Measurements from ENCODE around the gene OTULIN. TPM values are rescaled to one million over a fixed set of nuclear protein-coding genes. Genes with fewer than 3 reads are reported as not detected.

The OTULIN gene
- total and polyA plus RNA-seq, 2 experiments from 2014 or later = 24.3 to 43.9 TPM

DNA sequence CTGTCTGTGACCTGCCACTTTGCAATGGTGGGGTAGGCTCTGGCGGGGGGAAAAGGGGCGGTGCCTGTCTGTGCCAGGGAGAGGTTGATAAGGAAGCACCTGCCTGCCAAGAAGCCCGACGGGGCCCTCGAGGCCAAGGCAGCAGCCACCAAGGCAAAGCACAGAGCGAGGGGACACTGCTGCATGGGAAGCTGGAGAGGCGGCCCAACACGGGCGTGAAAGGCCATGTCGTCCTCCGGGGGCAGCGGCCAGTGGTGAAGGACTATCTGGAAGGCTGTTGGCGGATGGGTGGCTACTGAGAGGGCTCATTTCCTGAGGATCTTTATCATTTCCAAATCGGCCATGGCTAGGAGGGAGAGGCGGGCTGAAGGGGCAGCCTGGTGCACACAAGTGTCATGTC, 66.4 kb downstream of the OTULIN start:
- Mint-ChIP-seq H3K4me3 (no peak overlapping the region), H3K27ac (no peak overlapping the region), H3K9me3 (no peaks in the 10 kb centered on the region), H3K27me3 (ENCODE audit: insufficient read depth, low read depth, poor library complexity) (peaks cover 16% of the 10 kb centered on the region), H3K36me3 (ENCODE audit: low read depth) (no peaks in the 10 kb centered on the region), H3K4me1 (peaks cover 35% of the 10 kb centered on the region)
- H3K27ac ChIP-seq (ENCODE audit: low read depth) = no peak overlapping the region
- no peak overlapping the region for H3K4me3 ChIP-seq
- no peak overlapping the region for H2AFZ ChIP-seq
- H3K27me3 ChIP-seq (ENCODE audit: insufficient read depth) = no peaks in the 10 kb centered on the region
- no peaks in the 10 kb centered on the region for H3K36me3 ChIP-seq (ENCODE audit: insufficient read depth)
- H4K20me1 ChIP-seq (replicated peaks; ENCODE audit: insufficient read depth) = no peaks in the 10 kb centered on the region
- DNase-seq (ENCODE audit: low spot score) (no peak), ATAC-seq (no peak)
- no peaks in the 10 kb centered on the region for H3F3A ChIP-seq (replicated peaks; ENCODE audit: low read depth)
- no peak overlapping the region for H3K4me2 ChIP-seq
- H3K79me2 ChIP-seq (replicated peaks; ENCODE audit: insufficient read depth) = no peaks in the 10 kb centered on the region
- peaks cover 18% of the 10 kb centered on the region for H3K4me1 ChIP-seq (ENCODE audit: insufficient read depth)
- no peaks in the 10 kb centered on the region for H3K9me2 ChIP-seq (ENCODE audit: insufficient read depth)
- TF ChIP-seq NANOG (IDR thresholded peaks at IDR 0.05; ENCODE audit: borderline replicate concordance) (no peak), JUNB (IDR thresholded peaks at IDR 0.05; ENCODE audit: unreplicated experiment) (no peak)

DNA sequence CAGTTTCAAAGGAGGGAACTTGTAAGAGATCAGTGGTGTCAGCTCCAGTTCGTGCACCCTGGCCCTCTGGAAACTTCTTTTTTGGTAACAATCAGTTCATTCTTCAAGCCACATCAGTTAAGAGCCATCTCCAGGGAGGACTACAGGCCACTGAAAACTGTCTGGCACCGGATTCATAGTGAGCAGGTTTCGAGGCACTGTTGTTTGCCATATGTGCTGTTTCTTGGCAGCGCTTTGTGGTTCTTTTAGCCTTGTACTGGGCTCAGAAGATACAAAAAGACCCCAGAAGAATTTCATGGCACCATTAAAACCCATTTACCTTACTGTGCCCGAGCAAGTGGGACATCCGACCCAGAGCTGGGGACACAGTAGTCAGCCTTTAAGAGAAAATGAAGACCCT, 68.5 kb downstream of the OTULIN start:
- no peaks in the 10 kb centered on the region for H3F3A ChIP-seq (replicated peaks; ENCODE audit: low read depth)
- no peak overlapping the region for H3K4me2 ChIP-seq
- Mint-ChIP-seq H3K27me3 (ENCODE audit: insufficient read depth, low read depth, poor library complexity) (peaks cover 12% of the 10 kb centered on the region), H3K36me3 (ENCODE audit: low read depth) (no peaks in the 10 kb centered on the region), H3K4me3 (no peak overlapping the region), H3K9me3 (no peaks in the 10 kb centered on the region), H3K4me1 (peaks cover 20% of the 10 kb centered on the region), H3K27ac (no peak overlapping the region)
- H3K4me3 ChIP-seq = no peak overlapping the region
- no peaks in the 10 kb centered on the region for H3K9me2 ChIP-seq (ENCODE audit: insufficient read depth)
- no peak for DNase-seq (ENCODE audit: low spot score)
- no peaks in the 10 kb centered on the region for H3K36me3 ChIP-seq (ENCODE audit: insufficient read depth)
- H4K20me1 ChIP-seq (replicated peaks; ENCODE audit: insufficient read depth) = no peaks in the 10 kb centered on the region
- no peak overlapping the region for H2AFZ ChIP-seq
- H3K27me3 ChIP-seq (ENCODE audit: insufficient read depth) = no peaks in the 10 kb centered on the region
- ATAC-seq = no peak
- H3K4me1 ChIP-seq (ENCODE audit: insufficient read depth) = peaks cover 10% of the 10 kb centered on the region
- H3K27ac ChIP-seq (ENCODE audit: low read depth) = no peak overlapping the region
- H3K79me2 ChIP-seq (replicated peaks; ENCODE audit: insufficient read depth) = no peaks in the 10 kb centered on the region
- TF ChIP-seq, protein P1, sequence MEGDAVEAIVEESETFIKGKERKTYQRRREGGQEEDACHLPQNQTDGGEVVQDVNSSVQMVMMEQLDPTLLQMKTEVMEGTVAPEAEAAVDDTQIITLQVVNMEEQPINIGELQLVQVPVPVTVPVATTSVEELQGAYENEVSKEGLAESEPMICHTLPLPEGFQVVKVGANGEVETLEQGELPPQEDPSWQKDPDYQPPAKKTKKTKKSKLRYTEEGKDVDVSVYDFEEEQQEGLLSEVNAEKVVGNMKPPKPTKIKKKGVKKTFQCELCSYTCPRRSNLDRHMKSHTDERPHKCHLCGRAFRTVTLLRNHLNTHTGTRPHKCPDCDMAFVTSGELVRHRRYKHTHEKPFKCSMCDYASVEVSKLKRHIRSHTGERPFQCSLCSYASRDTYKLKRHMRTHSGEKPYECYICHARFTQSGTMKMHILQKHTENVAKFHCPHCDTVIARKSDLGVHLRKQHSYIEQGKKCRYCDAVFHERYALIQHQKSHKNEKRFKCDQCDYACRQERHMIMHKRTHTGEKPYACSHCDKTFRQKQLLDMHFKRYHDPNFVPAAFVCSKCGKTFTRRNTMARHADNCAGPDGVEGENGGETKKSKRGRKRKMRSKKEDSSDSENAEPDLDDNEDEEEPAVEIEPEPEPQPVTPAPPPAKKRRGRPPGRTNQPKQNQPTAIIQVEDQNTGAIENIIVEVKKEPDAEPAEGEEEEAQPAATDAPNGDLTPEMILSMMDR (conservative IDR thresholded peaks at IDR 0.05; ENCODE audit: low read depth in 2 of 2) = no peak
- TF ChIP-seq, protein P2, sequence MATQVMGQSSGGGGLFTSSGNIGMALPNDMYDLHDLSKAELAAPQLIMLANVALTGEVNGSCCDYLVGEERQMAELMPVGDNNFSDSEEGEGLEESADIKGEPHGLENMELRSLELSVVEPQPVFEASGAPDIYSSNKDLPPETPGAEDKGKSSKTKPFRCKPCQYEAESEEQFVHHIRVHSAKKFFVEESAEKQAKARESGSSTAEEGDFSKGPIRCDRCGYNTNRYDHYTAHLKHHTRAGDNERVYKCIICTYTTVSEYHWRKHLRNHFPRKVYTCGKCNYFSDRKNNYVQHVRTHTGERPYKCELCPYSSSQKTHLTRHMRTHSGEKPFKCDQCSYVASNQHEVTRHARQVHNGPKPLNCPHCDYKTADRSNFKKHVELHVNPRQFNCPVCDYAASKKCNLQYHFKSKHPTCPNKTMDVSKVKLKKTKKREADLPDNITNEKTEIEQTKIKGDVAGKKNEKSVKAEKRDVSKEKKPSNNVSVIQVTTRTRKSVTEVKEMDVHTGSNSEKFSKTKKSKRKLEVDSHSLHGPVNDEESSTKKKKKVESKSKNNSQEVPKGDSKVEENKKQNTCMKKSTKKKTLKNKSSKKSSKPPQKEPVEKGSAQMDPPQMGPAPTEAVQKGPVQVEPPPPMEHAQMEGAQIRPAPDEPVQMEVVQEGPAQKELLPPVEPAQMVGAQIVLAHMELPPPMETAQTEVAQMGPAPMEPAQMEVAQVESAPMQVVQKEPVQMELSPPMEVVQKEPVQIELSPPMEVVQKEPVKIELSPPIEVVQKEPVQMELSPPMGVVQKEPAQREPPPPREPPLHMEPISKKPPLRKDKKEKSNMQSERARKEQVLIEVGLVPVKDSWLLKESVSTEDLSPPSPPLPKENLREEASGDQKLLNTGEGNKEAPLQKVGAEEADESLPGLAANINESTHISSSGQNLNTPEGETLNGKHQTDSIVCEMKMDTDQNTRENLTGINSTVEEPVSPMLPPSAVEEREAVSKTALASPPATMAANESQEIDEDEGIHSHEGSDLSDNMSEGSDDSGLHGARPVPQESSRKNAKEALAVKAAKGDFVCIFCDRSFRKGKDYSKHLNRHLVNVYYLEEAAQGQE (IDR thresholded peaks at IDR 0.05; ENCODE audit: unreplicated experiment) = no peak
- TF ChIP-seq EZH2phosphoT487 (IDR thresholded peaks at IDR 0.05; ENCODE audit: unreplicated experiment) = no peak
- TF ChIP-seq NANOG (IDR thresholded peaks at IDR 0.05; ENCODE audit: borderline replicate concordance) = no peak
- TF ChIP-seq STAT1 (IDR thresholded peaks at IDR 0.05; ENCODE audit: unreplicated experiment) = no peak
- TF ChIP-seq, protein P3, sequence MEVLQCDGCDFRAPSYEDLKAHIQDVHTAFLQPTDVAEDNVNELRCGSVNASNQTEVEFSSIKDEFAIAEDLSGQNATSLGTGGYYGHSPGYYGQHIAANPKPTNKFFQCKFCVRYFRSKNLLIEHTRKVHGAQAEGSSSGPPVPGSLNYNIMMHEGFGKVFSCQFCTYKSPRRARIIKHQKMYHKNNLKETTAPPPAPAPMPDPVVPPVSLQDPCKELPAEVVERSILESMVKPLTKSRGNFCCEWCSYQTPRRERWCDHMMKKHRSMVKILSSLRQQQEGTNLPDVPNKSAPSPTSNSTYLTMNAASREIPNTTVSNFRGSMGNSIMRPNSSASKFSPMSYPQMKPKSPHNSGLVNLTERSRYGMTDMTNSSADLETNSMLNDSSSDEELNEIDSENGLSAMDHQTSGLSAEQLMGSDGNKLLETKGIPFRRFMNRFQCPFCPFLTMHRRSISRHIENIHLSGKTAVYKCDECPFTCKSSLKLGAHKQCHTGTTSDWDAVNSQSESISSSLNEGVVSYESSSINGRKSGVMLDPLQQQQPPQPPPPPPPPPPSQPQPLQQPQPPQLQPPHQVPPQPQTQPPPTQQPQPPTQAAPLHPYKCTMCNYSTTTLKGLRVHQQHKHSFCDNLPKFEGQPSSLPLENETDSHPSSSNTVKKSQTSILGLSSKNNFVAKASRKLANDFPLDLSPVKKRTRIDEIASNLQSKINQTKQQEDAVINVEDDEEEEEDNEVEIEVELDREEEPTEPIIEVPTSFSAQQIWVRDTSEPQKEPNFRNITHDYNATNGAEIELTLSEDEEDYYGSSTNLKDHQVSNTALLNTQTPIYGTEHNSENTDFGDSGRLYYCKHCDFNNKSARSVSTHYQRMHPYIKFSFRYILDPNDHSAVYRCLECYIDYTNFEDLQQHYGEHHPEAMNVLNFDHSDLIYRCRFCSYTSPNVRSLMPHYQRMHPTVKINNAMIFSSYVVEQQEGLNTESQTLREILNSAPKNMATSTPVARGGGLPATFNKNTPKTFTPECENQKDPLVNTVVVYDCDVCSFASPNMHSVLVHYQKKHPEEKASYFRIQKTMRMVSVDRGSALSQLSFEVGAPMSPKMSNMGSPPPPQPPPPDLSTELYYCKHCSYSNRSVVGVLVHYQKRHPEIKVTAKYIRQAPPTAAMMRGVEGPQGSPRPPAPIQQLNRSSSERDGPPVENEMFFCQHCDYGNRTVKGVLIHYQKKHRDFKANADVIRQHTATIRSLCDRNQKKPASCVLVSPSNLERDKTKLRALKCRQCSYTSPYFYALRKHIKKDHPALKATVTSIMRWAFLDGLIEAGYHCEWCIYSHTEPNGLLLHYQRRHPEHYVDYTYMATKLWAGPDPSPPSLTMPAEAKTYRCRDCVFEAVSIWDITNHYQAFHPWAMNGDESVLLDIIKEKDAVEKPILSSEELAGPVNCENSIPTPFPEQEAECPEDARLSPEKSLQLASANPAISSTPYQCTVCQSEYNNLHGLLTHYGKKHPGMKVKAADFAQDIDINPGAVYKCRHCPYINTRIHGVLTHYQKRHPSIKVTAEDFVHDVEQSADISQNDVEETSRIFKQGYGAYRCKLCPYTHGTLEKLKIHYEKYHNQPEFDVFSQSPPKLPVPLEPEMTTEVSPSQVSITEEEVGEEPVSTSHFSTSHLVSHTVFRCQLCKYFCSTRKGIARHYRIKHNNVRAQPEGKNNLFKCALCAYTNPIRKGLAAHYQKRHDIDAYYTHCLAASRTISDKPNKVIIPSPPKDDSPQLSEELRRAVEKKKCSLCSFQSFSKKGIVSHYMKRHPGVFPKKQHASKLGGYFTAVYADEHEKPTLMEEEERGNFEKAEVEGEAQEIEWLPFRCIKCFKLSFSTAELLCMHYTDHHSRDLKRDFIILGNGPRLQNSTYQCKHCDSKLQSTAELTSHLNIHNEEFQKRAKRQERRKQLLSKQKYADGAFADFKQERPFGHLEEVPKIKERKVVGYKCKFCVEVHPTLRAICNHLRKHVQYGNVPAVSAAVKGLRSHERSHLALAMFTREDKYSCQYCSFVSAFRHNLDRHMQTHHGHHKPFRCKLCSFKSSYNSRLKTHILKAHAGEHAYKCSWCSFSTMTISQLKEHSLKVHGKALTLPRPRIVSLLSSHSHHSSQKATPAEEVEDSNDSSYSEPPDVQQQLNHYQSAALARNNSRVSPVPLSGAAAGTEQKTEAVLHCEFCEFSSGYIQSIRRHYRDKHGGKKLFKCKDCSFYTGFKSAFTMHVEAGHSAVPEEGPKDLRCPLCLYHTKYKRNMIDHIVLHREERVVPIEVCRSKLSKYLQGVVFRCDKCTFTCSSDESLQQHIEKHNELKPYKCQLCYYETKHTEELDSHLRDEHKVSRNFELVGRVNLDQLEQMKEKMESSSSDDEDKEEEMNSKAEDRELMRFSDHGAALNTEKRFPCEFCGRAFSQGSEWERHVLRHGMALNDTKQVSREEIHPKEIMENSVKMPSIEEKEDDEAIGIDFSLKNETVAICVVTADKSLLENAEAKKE (CRISPR knock-in tag; IDR thresholded peaks at IDR 0.05) = no peak
- no peak for TF ChIP-seq CREB1 (CRISPR knock-in tag; IDR thresholded peaks at IDR 0.05; ENCODE audit: low read depth)
- no peak for TF ChIP-seq ZNF331 (CRISPR knock-in tag; IDR thresholded peaks at IDR 0.05; ENCODE audit: low read depth)
- no peak for TF ChIP-seq JUNB (IDR thresholded peaks at IDR 0.05; ENCODE audit: unreplicated experiment)
- TF ChIP-seq, protein P4, sequence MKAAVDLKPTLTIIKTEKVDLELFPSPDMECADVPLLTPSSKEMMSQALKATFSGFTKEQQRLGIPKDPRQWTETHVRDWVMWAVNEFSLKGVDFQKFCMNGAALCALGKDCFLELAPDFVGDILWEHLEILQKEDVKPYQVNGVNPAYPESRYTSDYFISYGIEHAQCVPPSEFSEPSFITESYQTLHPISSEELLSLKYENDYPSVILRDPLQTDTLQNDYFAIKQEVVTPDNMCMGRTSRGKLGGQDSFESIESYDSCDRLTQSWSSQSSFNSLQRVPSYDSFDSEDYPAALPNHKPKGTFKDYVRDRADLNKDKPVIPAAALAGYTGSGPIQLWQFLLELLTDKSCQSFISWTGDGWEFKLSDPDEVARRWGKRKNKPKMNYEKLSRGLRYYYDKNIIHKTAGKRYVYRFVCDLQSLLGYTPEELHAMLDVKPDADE (IDR thresholded peaks at IDR 0.05) = no peak

Measured in GM23338 (cell line).